Occipital lobe (tissue), 2 donors: ENCODE data around the gene GAS2L2. TPM values are rescaled to one million over a fixed set of nuclear protein-coding genes. Genes with fewer than 3 reads are reported as not detected.

ENCODE experiments used
- DNase-seq: peaks from one replicate; lab custom pipeline; 2025; lab: John Stamatoyannopoulos, UW
- total RNA-seq: library from RNA; depleted of rRNA; stranded (reverse); fragments of >200 nt; gene quantifications from one replicate; pipeline ENCODE4 v1.2.3, GENCODE V29; 2014

Gene GAS2L2
- total RNA-seq = 0.16 TPM

- DNase-seq = no peak
Measured at GRCh38 chr17:35752945-35753764, at the start of gene GAS2L2. Gene GAS2L2, minus strand, starts transcription at chr17:35753239. Its CDS starts 389 bp downstream, at chr17:35752850.

- DNase-seq = peak; percentile 34
Measured at GRCh38 chr17:35801583-35802224, 48.7 kb upstream of the GAS2L2 start.

GRCh38 chr17:35799942-35800341 lies 46.9 kb upstream of the GAS2L2 start:
- peak; percentile 73 for DNase-seq

- no peak for DNase-seq
Measured at GRCh38 chr17:35797918-35798317, 44.9 kb upstream of the GAS2L2 start.

GRCh38 chr17:35797370-35797769 lies 44.3 kb upstream of the GAS2L2 start:
- DNase-seq = no peak

- no peak for DNase-seq
Measured at GRCh38 chr17:35796942-35797341, 43.9 kb upstream of the GAS2L2 start.

- no peak for DNase-seq
Measured at GRCh38 chr17:35795871-35796265, 42.8 kb upstream of the GAS2L2 start.

GRCh38 chr17:35795007-35795870 lies 42.2 kb upstream of the GAS2L2 start, which contains the start of gene MMP28:
Gene MMP28, minus strand, starts transcription at chr17:35795641. Its CDS starts 264 bp downstream, at chr17:35795377.
- no peak for DNase-seq

- no peak for DNase-seq
Measured at GRCh38 chr17:35793257-35793656, 40.2 kb upstream of the GAS2L2 start.

- DNase-seq = no peak
Measured at GRCh38 chr17:35791681-35792350, 38.8 kb upstream of the GAS2L2 start.

- no peak for DNase-seq
Measured at GRCh38 chr17:35790841-35791240, 37.8 kb upstream of the GAS2L2 start.

- no peak for DNase-seq
Measured at GRCh38 chr17:35788477-35789368, 35.7 kb upstream of the GAS2L2 start.

GRCh38 chr17:35786941-35787432 lies 33.9 kb upstream of the GAS2L2 start:
- DNase-seq = no peak

GRCh38 chr17:35784895-35785294 lies 31.9 kb upstream of the GAS2L2 start:
- no peak for DNase-seq

- no peak for DNase-seq
Measured at GRCh38 chr17:35780950-35781349, 27.9 kb upstream of the GAS2L2 start.

- DNase-seq = no peak
Measured at GRCh38 chr17:35778641-35779196, 25.7 kb upstream of the GAS2L2 start.

GRCh38 chr17:35775583-35775982 lies 22.5 kb upstream of the GAS2L2 start:
- no peak for DNase-seq

GRCh38 chr17:35775039-35775438 lies 22.0 kb upstream of the GAS2L2 start:
- DNase-seq = no peak

- no peak for DNase-seq
Measured at GRCh38 chr17:35774499-35774898, 21.5 kb upstream of the GAS2L2 start.
